SK-N-SH (cell line): ENCODE results near the gene ANTKMT.

Source experiments
- CHD2 ChIP-seq: fragments of 150-350 bp; IDR thresholded peaks from 2 replicates; pipeline ENCODE4 v1.6.1; 2018; ENCODE audit warnings: low read length; ENCODE audit not compliant: partially characterized antibody
- CTCF ChIP-seq: fragments of 200-600 bp; sonication (generic); IDR thresholded peaks from 2 replicates; pipeline ENCODE4 v1.6.1; 2017; ENCODE audit warnings: antibody characterized with exemption, mild to moderate bottlenecking, moderate library complexity
- EZH2phosphoT487 ChIP-seq: fragments of 200-600 bp; sonication (generic); IDR thresholded peaks from 2 replicates; pipeline ENCODE4 v1.6.1; 2017; ENCODE audit warnings: low read depth, mixed run types, mild to moderate bottlenecking, antibody characterized with exemption, moderate library complexity, borderline replicate concordance
- FOXJ3 ChIP-seq: sonication (generic); formaldehyde crosslinking; IDR thresholded peaks from 2 replicates; pipeline ENCODE4 v1.5.1; 2020; ENCODE audit warnings: mild to moderate bottlenecking, missing genetic modification reagents
- POLR2AphosphoS5 ChIP-seq: IDR thresholded peaks from 2 replicates; pipeline ENCODE4 v1.6.1; 2012; ENCODE audit warnings: low read depth, low read length
- RFX5 ChIP-seq: IDR thresholded peaks from 2 replicates; pipeline ENCODE4 v1.6.1; 2012; ENCODE audit warnings: mild to moderate bottlenecking, improper control_type of control experiment, low read length
- SMC3 ChIP-seq: IDR thresholded peaks from 2 replicates; pipeline ENCODE4 v1.6.1; 2012; ENCODE audit warnings: low read depth, low read length, improper control_type of control experiment
- USF2 ChIP-seq: fragments of 150-350 bp; IDR thresholded peaks from 2 replicates; pipeline ENCODE4 v1.6.1; 2017; ENCODE audit warnings: antibody characterized with exemption, low read length, low read depth, borderline replicate concordance

- TF ChIP-seq RFX5 (no peak), CTCF (no peak), SMC3 (no peak), USF2 (no peak), POLR2AphosphoS5 (no peak), CHD2 (no peak), EZH2phosphoT487 (no peak), FOXJ3 (CRISPR knock-in tag) (no peak)
Measured at GRCh38 chr16:702341-702740, 18.6 kb upstream of the ANTKMT start.
